ENCODE results near the gene GBP3. TPM values are rescaled to one million over a fixed set of nuclear protein-coding genes. Genes with fewer than 3 reads are reported as not detected.
"Not testable (repeated sequence)": the region's sequence is repeated elsewhere in the genome, so short reads cannot be mapped to it uniquely, and the experiment has no call there.

GBP3 gene
- polyA plus RNA-seq (ENCODE audit: insufficient read length in 3 of 3) = 10 to 100 TPM; 26.0 to 31.6 (median 26.5) TPM

DNA sequence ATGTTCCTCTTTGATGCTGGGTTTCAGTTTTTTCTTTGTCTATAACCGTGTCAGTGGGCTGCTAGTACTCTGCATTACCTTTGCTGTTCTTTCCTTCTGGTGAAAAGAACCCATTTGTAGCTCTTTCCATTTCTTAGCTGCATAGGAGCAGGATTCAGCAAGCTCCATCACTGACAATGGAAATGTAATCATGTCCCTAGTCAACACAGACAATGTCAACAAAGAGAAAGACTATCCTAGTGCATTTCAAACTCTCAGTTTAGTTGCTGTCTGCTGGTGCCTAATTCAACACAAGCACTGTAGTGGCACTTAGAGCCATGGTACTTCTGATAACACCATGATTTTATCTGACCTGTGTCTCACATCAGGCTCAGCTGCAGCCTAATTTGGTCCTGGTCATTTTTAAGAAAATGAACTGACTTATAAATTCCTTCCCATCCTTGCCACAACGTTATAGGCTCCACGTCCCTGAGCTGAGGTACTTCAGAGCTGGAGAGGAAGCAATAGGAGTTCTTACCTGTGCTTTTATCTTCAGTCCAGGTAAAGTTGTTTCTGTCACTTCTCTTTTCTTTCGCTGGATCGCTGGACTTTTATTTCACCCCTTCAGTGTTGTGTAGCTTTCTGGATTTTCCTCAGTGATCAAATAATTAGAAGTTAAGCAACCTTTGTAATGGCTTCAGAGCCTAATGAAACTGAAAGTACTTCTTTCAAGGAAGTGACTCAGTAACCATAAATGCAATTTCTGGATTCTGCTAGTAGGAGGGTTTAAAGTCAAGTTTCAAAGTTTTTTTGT, at the start of gene GBP3:
TSS of gene GBP3 (minus strand) at position 700 of the 793 bp plus-strand sequence. CDS start 2,145 bp downstream, outside the sequence.
- peak in 2 of 3 donors; percentile 10 to 25 for DNase-seq (ENCODE audit: low read depth in 3 of 3, low spot score in 2 of 3)

- no peak for DNase-seq (ENCODE audit: low read depth in 3 of 3, low spot score in 2 of 3)
Measured at GRCh38 chr1:89070509-89070908, 47.8 kb upstream of the GBP3 start.

- no peak for DNase-seq (ENCODE audit: low read depth in 3 of 3, low spot score in 2 of 3)
Measured at GRCh38 chr1:89069951-89070350, 47.3 kb upstream of the GBP3 start.

DNA sequence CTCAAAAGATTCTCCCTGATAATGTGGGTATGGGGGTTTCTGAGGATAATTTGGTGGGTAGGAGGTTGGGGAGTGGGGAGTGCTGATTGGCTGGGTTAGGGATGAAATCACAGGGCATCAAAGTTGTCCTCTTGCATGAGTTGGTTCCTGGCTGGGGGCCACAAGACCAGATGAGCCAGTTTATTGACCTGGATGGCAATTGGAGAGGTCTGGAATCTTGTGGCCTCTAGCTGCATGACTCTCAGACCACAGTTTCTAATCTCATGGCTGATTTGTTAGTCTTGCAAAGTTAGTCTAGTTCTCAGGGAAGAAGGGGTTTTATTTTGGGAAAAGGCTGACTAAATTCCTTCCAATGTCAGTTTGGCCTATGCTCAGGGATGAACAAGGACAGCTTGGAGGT, 45.6 kb upstream of the GBP3 start:
- DNase-seq (ENCODE audit: low read depth in 3 of 3, low spot score in 2 of 3) = no peak

DNA sequence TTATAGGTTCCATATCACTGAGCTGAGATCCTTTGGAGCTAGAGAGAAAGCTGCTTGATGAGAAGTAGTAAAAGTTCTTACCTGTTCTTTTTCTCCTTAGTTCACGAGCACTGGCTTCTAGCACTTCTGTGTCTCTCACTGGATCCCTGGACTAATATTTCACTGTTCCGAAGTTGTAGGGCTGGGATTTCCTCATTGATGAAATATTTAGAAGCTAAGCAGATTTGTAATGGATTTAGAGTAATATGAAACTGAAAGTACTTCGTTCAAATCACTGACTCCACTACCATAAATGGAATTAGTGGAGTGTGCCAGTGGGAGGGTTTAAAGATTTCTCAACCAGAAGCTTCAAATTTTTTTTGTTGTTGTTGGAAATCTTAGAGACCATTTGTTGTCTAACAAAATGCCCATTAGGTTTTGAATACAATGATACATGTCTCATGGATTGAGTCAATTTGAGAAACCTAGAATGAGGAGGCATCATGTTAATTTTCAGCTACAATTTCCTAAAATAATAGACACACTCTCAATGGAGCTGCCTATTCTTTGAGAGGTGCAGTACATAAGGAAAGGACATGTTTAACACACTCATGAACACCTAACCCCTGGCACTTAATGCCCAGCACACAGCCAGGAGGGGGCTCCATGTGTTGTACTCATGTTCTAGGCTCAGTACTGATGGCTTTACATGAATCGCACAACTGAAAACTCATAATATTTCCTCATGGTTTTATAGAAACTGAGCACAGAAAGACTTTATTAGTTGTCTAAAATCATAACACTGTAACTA, 42.6 kb upstream of the GBP3 start, which contains the start of gene GBP1:
TSS of gene GBP1 (minus strand) at position 130 of the 790 bp plus-strand sequence. CDS start 1,974 bp downstream, outside the sequence.
- no peak for DNase-seq (ENCODE audit: low read depth in 3 of 3, low spot score in 2 of 3)

- no peak for DNase-seq (ENCODE audit: low read depth in 3 of 3, low spot score in 2 of 3)
Measured at GRCh38 chr1:89064632-89065031, 42.0 kb upstream of the GBP3 start.

GRCh38 chr1:89063094-89063493, 40.4 kb upstream of the GBP3 start:
- no peak for DNase-seq (ENCODE audit: low read depth in 3 of 3, low spot score in 2 of 3)

GRCh38 chr1:89060091-89060490, 37.4 kb upstream of the GBP3 start:
- DNase-seq (ENCODE audit: low read depth in 3 of 3, low spot score in 2 of 3) = no peak

- DNase-seq (ENCODE audit: low read depth in 3 of 3, low spot score in 2 of 3) = no peak
Measured at GRCh38 chr1:89051955-89052312, 29.3 kb upstream of the GBP3 start.

- DNase-seq (ENCODE audit: low read depth in 3 of 3, low spot score in 2 of 3) = no peak
Measured at GRCh38 chr1:89051300-89051954, 28.8 kb upstream of the GBP3 start.

DNA sequence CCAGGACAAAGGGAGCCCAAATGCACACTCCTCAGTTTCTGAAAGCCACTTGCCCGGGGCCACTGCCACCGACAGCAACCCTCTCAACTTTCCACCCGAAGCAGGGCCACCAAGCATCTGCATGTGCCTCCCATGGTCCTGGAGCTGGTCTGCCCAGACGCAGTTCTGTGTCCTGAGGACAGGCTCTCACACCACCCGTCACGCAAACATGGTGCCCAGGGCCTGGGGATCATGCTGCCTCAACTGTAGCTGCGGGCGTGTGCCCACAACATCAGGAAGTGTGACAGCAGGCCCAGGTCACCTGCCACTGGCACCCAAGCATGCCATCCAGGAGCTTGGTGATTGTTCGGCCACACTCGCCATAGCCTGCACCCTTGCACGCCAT, 28.0 kb upstream of the GBP3 start:
- DNase-seq (ENCODE audit: low read depth in 3 of 3, low spot score in 2 of 3) = no peak

GRCh38 chr1:89049901-89050648, 27.4 kb upstream of the GBP3 start:
- not testable (repeated sequence) for DNase-seq (ENCODE audit: low read depth in 3 of 3, low spot score in 2 of 3)

- not testable (repeated sequence) for DNase-seq (ENCODE audit: low read depth in 3 of 3, low spot score in 2 of 3)
Measured at GRCh38 chr1:89049187-89049586, 26.5 kb upstream of the GBP3 start.

DNA sequence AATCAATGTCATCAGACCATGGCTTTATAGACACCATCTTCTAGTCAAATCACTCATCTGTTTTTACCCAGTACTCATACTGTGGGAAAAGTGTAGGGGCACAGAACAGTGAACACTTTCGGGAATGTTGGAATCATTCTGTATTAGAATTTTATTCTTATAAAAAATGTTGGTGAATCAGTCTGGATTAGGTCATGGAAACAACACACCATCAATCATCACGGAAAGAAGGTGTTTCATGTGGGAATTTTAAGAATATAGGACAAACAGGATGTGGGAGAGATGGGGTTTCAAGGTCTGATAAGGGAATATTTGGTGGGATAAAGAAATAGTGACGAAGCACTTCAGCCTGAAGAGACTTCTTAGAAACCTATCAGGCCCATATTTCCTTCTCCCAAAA, 25.1 kb upstream of the GBP3 start:
- DNase-seq (ENCODE audit: low read depth in 3 of 3, low spot score in 2 of 3) = no peak

DNA sequence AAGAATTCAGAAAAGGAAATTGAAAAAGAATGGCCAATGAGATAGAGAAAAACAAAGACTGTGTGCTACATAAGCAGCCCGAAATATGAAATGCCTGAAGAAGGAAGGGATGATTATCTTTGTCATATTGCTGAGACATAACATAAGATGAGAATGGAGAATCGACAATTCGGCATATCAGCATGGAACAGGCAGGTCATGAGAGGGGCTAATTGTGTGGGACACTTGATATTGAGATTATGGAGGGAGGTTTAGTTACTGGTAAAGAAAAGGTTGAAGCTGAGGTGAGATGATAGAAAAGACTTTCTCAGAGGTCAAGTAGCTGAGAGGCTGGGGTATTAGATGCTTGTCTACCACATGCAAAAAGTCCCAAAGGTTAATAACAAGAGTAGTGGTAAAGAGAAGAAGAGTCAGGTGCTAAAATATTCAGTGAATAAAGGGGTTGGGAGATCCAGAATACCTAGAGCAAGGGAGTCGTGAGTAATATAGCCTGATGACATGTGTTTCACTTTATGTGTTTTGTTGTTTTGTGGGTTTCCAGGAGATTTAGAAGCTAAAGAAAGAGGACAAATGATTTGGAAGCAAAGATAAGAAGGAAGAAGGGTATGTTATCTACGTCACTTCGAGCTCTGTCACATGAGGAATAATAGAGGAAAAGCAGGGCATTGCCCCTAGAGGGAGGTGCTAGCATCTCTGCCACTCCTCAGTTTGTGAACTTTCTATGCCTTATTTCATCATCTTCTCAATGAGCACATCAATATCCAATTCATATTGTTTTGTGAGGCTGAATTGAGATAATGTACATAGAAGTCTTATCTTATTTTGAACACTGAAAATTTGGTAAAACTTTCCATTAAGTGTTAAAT, 23.9 kb upstream of the GBP3 start:
- DNase-seq (ENCODE audit: low read depth in 3 of 3, low spot score in 2 of 3) = not testable (repeated sequence)

- DNase-seq (ENCODE audit: low read depth in 3 of 3, low spot score in 2 of 3) = no peak
Measured at GRCh38 chr1:89044970-89045721, 22.5 kb upstream of the GBP3 start.

GRCh38 chr1:89043940-89044339, 21.3 kb upstream of the GBP3 start:
- no peak for DNase-seq (ENCODE audit: low read depth in 3 of 3, low spot score in 2 of 3)

GRCh38 chr1:89042491-89042890, 19.8 kb upstream of the GBP3 start:
- no peak for DNase-seq (ENCODE audit: low read depth in 3 of 3, low spot score in 2 of 3)

DNA sequence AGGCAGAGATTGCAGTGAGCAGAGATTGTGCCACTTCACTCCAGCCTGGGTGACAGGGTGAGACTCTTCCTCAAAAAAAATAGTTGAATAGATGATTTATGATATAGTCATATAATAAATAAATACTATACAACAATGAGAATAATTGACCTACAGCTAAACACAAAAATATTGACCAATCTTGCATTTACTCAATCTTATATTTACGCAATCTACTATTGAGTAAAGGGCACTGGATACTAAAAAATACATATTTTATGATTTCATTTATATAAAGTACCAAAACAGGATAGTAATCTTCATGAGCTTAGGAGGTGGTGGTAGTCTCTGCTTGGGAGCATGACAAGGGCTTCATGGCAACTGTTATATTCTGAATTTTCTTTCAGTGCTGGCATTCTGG, 19.1 kb upstream of the GBP3 start:
- DNase-seq (ENCODE audit: low read depth in 3 of 3, low spot score in 2 of 3) = no peak

Measured in right renal cortex interstitium (tissue), 3 donors.